ENCODE data around the gene POC1A.

The POC1A gene

DNA sequence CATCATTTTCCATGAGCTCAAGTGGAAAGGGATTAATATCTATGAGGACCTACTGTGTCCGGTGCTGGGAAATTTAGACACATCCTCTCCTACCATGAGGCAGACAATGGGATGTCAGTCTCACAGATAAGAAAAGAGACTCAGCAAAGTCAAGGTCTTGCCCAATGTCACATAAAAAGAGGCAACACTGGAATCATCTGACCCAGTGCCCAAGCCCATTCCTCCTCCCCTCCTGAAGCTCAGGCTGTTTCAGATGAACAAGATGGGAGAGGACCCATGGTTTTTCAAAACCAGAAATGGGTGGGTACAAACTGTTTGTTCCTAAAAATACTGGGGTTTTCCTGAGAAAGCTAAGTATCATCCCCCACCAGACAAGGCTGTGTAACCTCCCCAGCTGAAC lies 22.2 kb downstream of the POC1A start:
- no peak for DNase-seq (ENCODE audit: extremely low read depth in 1 of 2, low read depth in 1 of 2)

GRCh38 chr3:52130966-52131622 lies 23.1 kb downstream of the POC1A start:
- DNase-seq (ENCODE audit: extremely low read depth in 1 of 2, low read depth in 1 of 2): no peak

DNA sequence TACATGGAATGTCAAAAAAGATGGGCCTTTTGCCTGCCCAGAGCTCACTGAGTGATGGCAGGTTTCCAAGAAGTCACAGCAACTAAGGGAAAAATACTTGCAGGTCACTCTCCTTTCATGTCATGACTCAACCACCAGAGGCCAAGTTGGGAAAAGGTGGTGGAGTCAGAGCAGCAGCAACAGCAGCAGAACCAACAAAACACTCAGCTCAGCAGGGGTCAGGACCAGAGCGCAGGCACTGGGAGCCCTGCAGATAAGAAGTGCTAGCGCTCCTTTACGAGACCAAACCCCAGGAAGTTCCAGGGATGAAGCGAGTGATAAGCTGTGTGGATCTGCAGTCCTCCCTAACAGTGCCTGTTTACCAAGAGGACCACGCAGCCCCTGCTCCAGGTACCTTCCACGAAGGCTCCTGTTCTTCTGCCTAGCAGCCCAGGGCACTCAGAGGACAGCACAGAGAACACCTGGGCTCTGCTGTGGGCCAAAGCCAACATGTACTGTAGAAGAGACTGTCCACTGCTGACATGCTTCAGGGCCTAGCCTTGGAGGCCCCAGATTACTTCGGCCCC lies 26.0 kb downstream of the POC1A start:
- DNase-seq (ENCODE audit: extremely low read depth in 1 of 2, low read depth in 1 of 2): no peak

DNA sequence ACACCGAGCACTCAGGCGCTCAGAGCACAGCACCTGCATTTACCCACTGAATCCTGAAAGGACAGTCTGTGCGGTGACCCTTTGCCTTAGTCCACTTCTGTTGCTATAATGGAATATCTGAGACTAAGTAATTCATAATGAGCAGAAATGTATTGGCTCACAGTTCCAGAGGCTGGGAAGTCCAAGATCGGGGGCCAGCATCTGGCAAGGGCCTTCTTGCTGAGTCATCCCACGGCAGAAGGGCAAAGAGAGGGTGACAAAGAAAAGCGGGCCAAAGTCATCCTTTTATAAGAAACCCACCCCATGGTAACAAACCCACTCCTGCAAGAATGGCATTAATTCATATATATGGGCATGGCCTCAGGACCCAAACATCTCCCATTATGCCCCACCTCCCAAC lies 27.7 kb downstream of the POC1A start:
- DNase-seq (ENCODE audit: extremely low read depth in 1 of 2, low read depth in 1 of 2): no peak

DNA sequence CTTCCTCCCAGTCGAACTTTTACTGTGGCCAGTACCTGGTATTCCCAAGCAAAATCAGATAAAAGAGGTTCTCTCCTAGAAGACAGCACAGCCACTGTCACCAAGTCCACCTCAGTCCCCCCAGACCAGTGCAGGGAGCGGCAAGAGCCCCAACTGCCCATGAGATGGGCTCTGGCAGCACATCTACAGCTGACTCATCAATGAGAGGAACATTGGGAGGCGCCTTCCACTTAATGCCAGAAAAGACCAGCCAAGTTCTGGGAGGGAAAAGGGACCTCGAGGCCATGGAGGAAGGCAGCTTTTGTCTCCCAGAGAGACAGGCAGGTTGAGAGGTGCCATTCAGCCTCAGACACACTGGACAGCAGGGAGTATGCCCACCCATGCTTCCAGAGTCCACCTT lies 28.2 kb downstream of the POC1A start:
- no peak for DNase-seq (ENCODE audit: extremely low read depth in 1 of 2, low read depth in 1 of 2)

DNA sequence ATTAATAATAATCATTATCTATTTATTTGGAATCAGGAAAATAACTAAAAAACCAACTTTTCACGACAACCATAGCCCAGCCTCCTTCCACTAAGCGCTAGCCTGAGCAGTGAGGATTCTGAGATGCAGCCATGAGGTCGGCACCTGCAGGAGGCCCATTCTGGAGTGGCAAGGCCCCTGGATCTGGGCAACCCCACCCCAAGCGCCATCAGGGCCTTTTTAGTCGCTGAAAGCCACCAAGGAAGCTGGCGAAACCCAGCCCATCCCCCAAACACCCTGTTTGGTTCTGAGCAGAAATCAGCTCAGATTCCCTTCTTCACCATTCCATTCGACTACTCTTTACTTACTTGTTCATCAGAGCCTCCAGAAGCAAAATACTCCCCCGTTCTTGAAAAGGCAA lies 29.5 kb downstream of the POC1A start:
- DNase-seq (ENCODE audit: extremely low read depth in 1 of 2, low read depth in 1 of 2): no peak

- no peak for DNase-seq (ENCODE audit: extremely low read depth in 1 of 2, low read depth in 1 of 2)
Observed at GRCh38 chr3:52124126-52124525, 30.1 kb downstream of the POC1A start.

GRCh38 chr3:52123106-52123725 lies 31.0 kb downstream of the POC1A start:
- peak; percentile 28 to 50 for DNase-seq (ENCODE audit: extremely low read depth in 1 of 2, low read depth in 1 of 2)

- no peak for DNase-seq (ENCODE audit: extremely low read depth in 1 of 2, low read depth in 1 of 2)
Observed at GRCh38 chr3:52122491-52122890, 31.7 kb downstream of the POC1A start.

DNA sequence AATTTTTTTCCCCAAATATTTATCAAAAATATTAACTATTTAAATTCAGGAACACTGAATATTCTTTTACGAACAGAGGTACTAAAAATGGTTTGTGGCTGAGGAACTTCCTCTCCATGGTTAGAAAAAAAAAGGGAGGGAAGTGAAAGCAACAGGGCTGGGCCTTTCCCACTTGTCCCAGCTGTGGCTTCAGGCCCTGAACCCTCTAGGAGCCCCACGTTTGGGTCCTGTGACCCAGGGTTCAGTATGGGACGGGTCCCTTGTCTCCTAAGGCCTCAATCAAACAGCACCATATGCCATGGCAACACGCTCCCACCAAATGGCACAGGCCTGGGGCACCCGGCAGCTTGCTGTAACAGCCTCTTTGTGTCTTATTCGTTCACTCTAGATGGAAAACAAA lies 32.4 kb downstream of the POC1A start:
- no peak for DNase-seq (ENCODE audit: extremely low read depth in 1 of 2, low read depth in 1 of 2)

- no peak for DNase-seq (ENCODE audit: extremely low read depth in 1 of 2, low read depth in 1 of 2)
Observed at GRCh38 chr3:52121464-52121805, 32.8 kb downstream of the POC1A start.

DNA sequence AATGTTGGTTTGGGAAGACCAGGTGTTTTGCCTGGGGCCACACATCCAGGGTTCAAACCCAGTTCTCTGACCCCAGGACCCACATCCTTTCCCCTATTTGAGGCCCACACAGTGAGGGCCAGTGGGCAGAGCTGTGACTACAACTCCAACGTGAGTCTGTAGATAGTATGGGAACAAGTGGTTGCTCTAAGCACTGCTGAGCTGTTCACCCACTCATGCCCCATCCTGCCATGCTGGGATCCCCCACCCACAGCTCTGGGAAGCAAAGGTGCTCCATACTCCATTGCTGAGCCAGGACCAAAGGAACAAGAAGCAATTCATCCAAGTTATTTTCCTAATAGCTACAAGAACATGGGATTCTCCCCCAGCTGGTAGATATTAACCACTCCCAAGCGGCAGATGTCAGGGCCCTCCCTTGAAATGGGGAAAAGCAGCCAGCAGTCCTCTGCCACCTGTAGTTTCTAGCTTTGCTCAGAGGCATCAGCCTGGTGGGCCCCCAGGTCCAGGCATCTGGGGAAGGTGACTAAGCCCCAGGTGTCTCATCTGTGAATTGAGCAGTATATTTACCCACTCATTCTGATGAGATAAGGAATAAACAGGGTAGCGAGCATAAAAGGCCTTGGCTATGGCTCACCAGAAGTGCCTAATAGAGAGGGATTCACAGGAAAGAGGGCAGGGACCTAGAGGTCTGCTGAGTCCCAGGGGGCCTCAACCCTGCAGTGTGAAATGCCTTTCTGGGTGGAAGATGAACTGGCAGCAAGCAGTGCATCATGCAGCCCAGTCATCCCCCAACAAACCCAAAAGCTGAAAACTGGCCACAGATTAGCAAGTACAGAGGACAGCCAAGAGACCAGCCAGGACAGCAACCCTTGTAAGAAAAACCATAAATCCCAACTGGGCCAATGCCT lies 33.4 kb downstream of the POC1A start:
- DNase-seq (ENCODE audit: extremely low read depth in 1 of 2, low read depth in 1 of 2): no peak

DNA sequence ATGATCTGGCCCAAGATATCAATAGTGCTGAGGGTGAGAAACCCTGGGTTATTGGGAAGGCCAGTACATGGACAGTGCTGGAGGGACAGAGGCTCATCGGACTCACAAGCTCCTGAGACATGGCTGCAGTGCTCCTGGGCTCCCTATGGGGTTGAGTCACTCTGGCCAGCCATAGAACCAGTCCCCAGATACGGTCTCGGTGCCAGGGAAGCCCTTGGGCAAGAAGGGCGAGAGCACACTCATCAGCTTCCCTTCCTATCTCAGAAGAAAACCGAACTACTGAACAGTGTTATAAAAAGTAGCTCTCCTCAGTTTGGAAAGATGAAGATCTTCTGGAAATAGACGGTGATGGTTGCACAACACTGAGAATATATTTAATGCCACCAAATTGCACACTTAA lies 34.4 kb downstream of the POC1A start:
- no peak for DNase-seq (ENCODE audit: extremely low read depth in 1 of 2, low read depth in 1 of 2)

- no peak for DNase-seq (ENCODE audit: extremely low read depth in 1 of 2, low read depth in 1 of 2)
Observed at GRCh38 chr3:52119099-52119498, 35.1 kb downstream of the POC1A start.

GRCh38 chr3:52118156-52118875 lies 35.9 kb downstream of the POC1A start:
- no peak for DNase-seq (ENCODE audit: extremely low read depth in 1 of 2, low read depth in 1 of 2)

- DNase-seq (ENCODE audit: extremely low read depth in 1 of 2, low read depth in 1 of 2): no peak
Observed at GRCh38 chr3:52117537-52117936, 36.7 kb downstream of the POC1A start.

DNA sequence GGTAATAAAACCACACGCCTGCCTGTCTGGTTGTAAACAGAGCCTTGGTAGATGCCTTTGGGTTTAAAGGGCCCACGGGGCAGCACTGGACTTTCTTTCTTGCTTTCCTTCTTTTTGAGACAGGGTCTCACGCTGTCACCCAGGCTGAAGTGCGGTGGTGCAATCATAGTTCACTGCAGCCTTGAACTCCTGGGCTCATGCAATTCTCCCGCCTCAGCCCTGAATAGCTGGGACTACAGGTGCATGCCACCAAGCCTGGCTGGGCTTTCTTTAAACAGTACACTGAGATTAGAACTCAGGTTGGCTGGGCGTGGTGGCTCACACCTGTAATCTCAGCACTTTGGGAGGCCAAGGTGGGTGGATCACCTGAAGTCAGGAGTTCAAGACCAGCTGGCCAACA lies 42.2 kb downstream of the POC1A start:
- no peak for DNase-seq (ENCODE audit: extremely low read depth in 1 of 2, low read depth in 1 of 2)

DNA sequence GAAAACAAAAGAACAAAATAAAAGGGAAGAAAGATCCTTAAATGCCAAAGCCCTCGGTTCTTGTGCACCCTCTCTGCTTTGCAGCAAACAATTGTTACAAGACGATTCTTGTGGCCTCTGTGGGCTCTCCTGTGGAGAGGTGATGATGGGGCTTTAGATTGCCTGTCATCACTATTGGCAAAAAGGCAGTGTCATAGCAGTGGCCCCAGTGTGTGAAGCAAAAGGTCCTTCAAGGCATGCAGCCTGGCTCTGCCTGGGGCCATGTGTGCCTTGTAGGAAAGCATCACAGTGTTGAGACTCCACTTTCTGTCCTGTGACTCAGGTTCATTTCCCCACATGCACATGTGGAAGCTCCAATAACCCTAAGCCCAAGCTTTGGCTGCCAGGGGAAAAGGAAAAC lies 43.7 kb downstream of the POC1A start:
- DNase-seq (ENCODE audit: extremely low read depth in 1 of 2, low read depth in 1 of 2): no peak

GRCh38 chr3:52109611-52110301 lies 44.5 kb downstream of the POC1A start:
- no peak for DNase-seq (ENCODE audit: extremely low read depth in 1 of 2, low read depth in 1 of 2)
